Skeletal muscle satellite cell (primary cell): ENCODE measurements around the gene ACER3.
"Not testable (repeated sequence)": the region's sequence is repeated elsewhere in the genome, so short reads cannot be mapped to it uniquely, and the experiment has no call there.

Experiments used
- H3K27me3 ChIP-seq: 2 replicates; pipeline ENCODE4 v1.7.0; 2013; ENCODE audit warnings: low read length; ENCODE audit not compliant: control insufficient read depth, insufficient read depth
- H3K36me3 ChIP-seq: 2 replicates; pipeline ENCODE4 v1.7.0; 2013; ENCODE audit warnings: mild to moderate bottlenecking, control low read depth, low read length; ENCODE audit not compliant: insufficient read depth
- H3K4me1 ChIP-seq: 2 replicates; pipeline ENCODE4 v1.7.0; 2013; ENCODE audit warnings: low read length; ENCODE audit not compliant: control insufficient read depth, insufficient read depth
- H3K4me2 ChIP-seq: 2 replicates; pipeline ENCODE4 v1.7.0; 2013; ENCODE audit warnings: mild to moderate bottlenecking, low read length
- H3K4me3 ChIP-seq: 2 replicates; pipeline ENCODE4 v1.7.0; 2013; ENCODE audit warnings: low read length
- H3K9ac ChIP-seq: 2 replicates; pipeline ENCODE4 v1.7.0; 2013; ENCODE audit warnings: mild to moderate bottlenecking, low read depth, low read length, moderate library complexity
- H3K9me3 ChIP-seq: replicated peaks from 2 replicates; pipeline ENCODE4 v1.7.0; 2013; ENCODE audit warnings: mild to moderate bottlenecking, control low read depth, low read length

ACER3 gene

DNA sequence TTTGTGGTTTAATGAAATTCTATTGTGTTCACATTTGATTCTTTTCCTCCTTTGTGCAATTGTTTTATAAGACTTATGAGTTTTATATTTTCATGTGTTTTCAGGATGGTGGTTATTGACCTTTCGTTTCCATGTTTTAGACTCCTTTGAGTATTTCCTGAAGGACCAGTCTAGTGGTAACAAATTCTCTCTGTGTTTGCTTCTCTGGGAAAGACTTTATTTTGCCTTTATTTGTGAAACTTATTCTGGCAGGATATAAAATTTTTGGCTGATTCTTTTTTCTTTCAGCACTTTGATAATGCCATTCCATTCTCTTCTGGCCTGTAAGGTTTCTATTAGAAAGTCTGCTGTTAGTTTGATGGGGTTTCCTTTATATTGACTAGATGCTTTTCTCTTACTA is 83.5 kb downstream of the ACER3 start:
- H3K4me3 ChIP-seq, result no peak overlapping the region
- no peaks in the 10 kb centered on the region for H3K36me3 ChIP-seq
- H3K9me3 ChIP-seq, result no peaks in the 10 kb centered on the region
- no peak overlapping the region for H3K9ac ChIP-seq
- no peaks in the 10 kb centered on the region for H3K4me1 ChIP-seq
- no peaks in the 10 kb centered on the region for H3K27me3 ChIP-seq
- H3K4me2 ChIP-seq, result no peak overlapping the region

- Histone ChIP-seq H3K27me3 (no peaks in the 10 kb centered on the region), H3K9me3 (no peaks in the 10 kb centered on the region), H3K4me1 (no peaks in the 10 kb centered on the region), H3K4me2 (no peak overlapping the region), H3K4me3 (no peak overlapping the region), H3K9ac (no peak overlapping the region), H3K36me3 (no peaks in the 10 kb centered on the region)
These were observed 85.5 kb downstream of the ACER3 start for GRCh38 chr11:76946223-76946622.

DNA sequence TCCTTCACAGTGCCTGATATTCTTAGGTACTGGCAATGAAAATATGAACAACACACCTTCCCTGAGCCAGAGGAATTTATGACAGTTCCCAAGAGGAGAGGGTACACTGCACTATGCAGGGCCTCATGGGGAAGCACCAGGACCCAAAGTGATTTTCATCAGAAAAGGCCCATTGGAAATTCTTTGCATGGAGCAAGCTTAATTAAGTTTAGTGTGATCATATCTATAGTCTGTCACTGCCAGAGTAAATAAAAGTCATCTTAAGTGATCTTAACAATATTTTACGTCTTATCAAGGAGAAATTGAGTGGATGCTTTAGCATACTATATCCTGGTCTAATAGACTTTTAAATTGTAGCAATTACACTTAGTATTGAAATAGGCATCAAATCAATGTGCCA is 86.5 kb downstream of the ACER3 start:
- Histone ChIP-seq H3K4me1 (no peaks in the 10 kb centered on the region), H3K9ac (no peak overlapping the region)

DNA sequence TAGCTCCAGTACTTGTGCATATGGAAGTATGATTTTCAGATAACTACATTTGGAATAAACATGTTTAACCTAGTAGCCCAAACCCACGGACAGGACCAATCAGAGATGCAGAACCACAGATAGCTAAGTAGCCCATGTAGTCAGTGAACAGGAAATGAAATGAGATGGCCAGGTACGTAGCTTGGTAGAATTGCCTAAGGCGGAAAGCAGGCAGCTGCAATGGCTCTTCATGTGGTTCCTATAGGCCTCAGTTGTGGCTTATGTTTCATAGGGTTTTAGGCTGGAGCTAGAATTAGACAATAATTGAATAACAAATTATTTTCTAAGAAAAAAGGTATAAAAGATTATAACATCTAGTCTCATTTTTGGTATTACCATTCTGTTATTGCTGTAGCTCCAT is 87.1 kb downstream of the ACER3 start:
- no peaks in the 10 kb centered on the region for H3K36me3 ChIP-seq

More for the DNA sequence above, 86.5 kb downstream of the ACER3 start:
- no peaks in the 10 kb centered on the region for H3K27me3 ChIP-seq
- no peak overlapping the region for H3K4me3 ChIP-seq
- H3K36me3 ChIP-seq, result no peaks in the 10 kb centered on the region
- H3K4me2 ChIP-seq, result no peak overlapping the region
- no peaks in the 10 kb centered on the region for H3K9me3 ChIP-seq

DNA sequence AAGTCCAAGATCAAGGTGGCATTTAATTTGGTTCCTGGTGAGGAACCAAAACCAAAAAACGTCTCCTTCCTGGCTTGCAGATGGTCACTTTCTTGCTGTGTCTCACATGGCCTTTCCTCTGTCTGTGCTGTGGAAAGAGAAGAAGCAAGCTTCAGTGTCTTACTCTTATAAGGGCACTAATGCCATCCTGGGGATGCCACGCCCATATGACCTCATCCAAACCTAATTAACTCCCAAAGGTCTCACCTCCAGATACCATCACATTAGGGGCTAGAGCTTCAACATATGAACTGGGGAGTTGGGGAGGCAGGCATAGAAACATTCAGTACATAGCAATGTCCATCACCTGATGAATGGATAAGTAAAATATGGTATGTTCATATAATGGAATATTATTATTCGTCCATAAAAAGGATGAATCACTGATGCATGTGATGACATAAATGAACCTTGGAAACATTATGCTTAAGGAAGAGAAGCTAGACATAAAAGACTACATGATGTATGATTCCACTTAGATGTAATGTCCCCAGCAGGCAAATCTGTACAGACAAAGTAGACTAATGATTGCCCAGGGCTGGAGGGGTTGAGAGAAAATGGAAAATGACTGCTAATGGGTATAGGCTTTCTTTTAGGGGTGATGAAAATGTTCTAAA is 94.9 kb downstream of the ACER3 start:
- Histone ChIP-seq H3K27me3 (no peaks in the 10 kb centered on the region), H3K9me3 (no peaks in the 10 kb centered on the region), H3K9ac (no peak overlapping the region), H3K4me1 (peaks cover 3% of the 10 kb centered on the region), H3K36me3 (no peaks in the 10 kb centered on the region), H3K4me2 (no peak overlapping the region), H3K4me3 (no peak overlapping the region)

More for the DNA sequence above, 87.1 kb downstream of the ACER3 start:
- no peak overlapping the region for H3K4me2 ChIP-seq
- H3K9ac ChIP-seq, result no peak overlapping the region
- H3K9me3 ChIP-seq, result no peaks in the 10 kb centered on the region
- H3K4me3 ChIP-seq, result no peak overlapping the region
- no peaks in the 10 kb centered on the region for H3K27me3 ChIP-seq
- no peaks in the 10 kb centered on the region for H3K4me1 ChIP-seq

GRCh38 chr11:76962583-76963416 is 102.1 kb downstream of the ACER3 start:
- Histone ChIP-seq H3K4me1 (no peaks in the 10 kb centered on the region), H3K9ac (no peak overlapping the region), H3K9me3 (no peaks in the 10 kb centered on the region), H3K27me3 (no peaks in the 10 kb centered on the region), H3K4me3 (no peak overlapping the region), H3K36me3 (no peaks in the 10 kb centered on the region), H3K4me2 (no peak overlapping the region)

GRCh38 chr11:76963417-76964168 is 102.9 kb downstream of the ACER3 start:
- H3K9me3 ChIP-seq, H3K36me3 ChIP-seq, H3K27me3 ChIP-seq, H3K9ac ChIP-seq, H3K4me2 ChIP-seq, H3K4me3 ChIP-seq, H3K4me1 ChIP-seq: not testable (repeated sequence)

DNA sequence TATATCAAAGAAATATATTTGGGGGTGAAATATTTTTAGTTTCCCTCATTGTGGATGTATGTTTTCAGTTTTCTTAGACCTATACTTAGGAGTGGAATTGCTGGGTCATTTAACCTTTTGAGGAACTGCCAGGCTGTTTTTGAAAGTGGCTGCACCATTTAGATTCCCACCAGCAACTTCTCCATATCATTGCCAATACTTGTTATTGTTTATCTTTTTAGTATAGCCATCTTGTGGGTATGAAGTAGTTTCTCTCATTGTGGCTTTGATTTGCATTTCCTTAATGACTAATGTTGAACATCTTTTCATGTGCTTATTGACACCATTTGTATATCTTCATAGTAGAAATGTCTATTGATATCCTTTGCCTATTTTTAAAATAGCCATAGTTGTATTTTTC is 111.3 kb downstream of the ACER3 start:
- no peaks in the 10 kb centered on the region for H3K9me3 ChIP-seq
- H3K4me2 ChIP-seq, result no peak overlapping the region

DNA sequence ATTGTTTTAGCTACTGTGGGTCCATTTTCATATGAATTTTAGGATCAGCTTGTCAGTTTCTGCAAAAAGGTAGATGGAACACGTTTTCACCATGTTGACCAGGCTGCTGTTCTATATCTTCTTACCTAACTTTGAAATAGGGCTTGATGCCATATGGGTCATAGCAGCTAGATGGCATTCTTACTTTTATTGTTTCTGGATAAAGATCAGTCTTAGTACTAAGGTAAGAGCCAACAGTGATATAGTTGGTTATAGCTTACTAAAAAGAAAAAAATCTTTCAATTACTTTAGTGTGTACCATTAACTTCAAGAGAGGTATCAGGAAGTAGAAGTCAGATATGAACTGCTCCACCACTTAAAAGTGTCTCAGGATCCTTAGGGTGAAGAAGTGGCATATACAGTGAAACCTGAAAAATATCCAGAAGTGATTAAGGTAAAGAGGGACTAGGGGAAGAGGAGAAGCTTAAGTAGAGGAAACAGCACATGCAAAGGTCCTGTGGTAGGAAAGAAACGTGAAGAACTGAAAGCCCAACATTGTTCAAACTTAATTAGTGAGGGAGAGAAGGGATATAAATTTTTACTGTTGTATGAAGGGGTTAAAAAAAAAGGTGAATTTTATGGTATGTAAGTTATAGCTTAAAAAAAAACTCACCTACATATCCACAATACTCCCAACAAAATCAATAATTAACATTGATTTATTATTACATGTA is 113.6 kb downstream of the ACER3 start:
- H3K4me3 ChIP-seq, result no peak overlapping the region
- no peaks in the 10 kb centered on the region for H3K27me3 ChIP-seq
- H3K9ac ChIP-seq, result no peak overlapping the region
- no peaks in the 10 kb centered on the region for H3K9me3 ChIP-seq
- no peak overlapping the region for H3K4me2 ChIP-seq
- H3K36me3 ChIP-seq, result no peaks in the 10 kb centered on the region
- H3K4me1 ChIP-seq, result no peaks in the 10 kb centered on the region

More for the DNA sequence above, 111.3 kb downstream of the ACER3 start:
- H3K36me3 ChIP-seq, result no peaks in the 10 kb centered on the region
- no peaks in the 10 kb centered on the region for H3K27me3 ChIP-seq
- no peaks in the 10 kb centered on the region for H3K4me1 ChIP-seq
- H3K9ac ChIP-seq, result no peak overlapping the region
- H3K4me3 ChIP-seq, result no peak overlapping the region

DNA sequence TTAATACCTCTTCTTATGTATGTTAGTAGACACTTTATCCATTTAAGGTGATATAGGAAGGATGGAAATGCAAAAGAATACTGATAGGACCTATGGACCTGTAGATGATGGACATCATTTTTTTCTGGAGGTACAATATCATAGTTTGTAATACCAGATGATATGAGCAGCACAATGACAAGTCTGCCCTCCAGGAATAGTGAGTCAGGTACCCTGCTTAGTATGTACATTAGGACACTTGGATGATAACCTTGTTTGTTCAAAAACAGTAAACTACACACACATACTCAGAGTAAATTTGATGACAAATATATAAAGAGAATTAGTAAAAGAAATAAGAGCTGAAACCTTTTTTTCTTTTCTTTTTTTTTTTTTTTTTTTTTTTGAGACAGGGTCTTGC is 114.8 kb downstream of the ACER3 start:
- Histone ChIP-seq H3K4me1 (no peaks in the 10 kb centered on the region), H3K4me3 (no peak overlapping the region), H3K27me3 (no peaks in the 10 kb centered on the region), H3K36me3 (no peaks in the 10 kb centered on the region), H3K9me3 (no peaks in the 10 kb centered on the region), H3K4me2 (no peak overlapping the region), H3K9ac (no peak overlapping the region)

- no peak overlapping the region for H3K9ac ChIP-seq
- no peak overlapping the region for H3K4me2 ChIP-seq
- no peaks in the 10 kb centered on the region for H3K9me3 ChIP-seq
These were observed 117.1 kb downstream of the ACER3 start for GRCh38 chr11:76977791-76978190.

More at GRCh38 chr11:76977791-76978190, 117.1 kb downstream of the ACER3 start:
- Histone ChIP-seq H3K4me3 (no peak overlapping the region), H3K36me3 (no peaks in the 10 kb centered on the region), H3K27me3 (no peaks in the 10 kb centered on the region), H3K4me1 (no peaks in the 10 kb centered on the region)
